Measurements from ENCODE around the gene GMEB2. TPM values are rescaled to one million over a fixed set of nuclear protein-coding genes. Genes with fewer than 3 reads are reported as not detected.
"Not testable (repeated sequence)": the region's sequence is repeated elsewhere in the genome, so short reads cannot be mapped to it uniquely, and the experiment has no call there.

The GMEB2 gene
- total and polyA plus RNA-seq, 7 experiments from 2014 or later: 11.0 to 30.2 (median 21.9) TPM

GRCh38 chr20:63641792-63642523 lies 15.1 kb upstream of the GMEB2 start:
- H3K27ac Mint-ChIP-seq: peak overlapping the region; percentile 66 to 98 (median 85)
- Histone ChIP-seq H3K27me3 (ENCODE audit: control insufficient read depth in 2 of 2, insufficient read depth in 2 of 2, low read length in 2 of 2) (no peaks in the 10 kb centered on the region), H3K9me3 (ENCODE audit: control insufficient read depth in 2 of 3, low read length in 3 of 3) (no peaks in the 10 kb centered on the region), H3K27ac (ENCODE audit: low read depth, low read length) (peak overlapping the region; percentile 90), H3K36me3 (ENCODE audit: control insufficient read depth in 2 of 3, insufficient read depth in 3 of 3, low read length in 3 of 3) (peaks cover 0 to 9% (median 0%) of the 10 kb centered on the region in 3 experiments), H3K4me3 (ENCODE audit: low read length) (peak overlapping the region; percentile 89), H3K4me1 (ENCODE audit: control insufficient read depth in 2 of 2, insufficient read depth in 2 of 2, low read length in 2 of 2) (peaks cover 23 to 25% of the 10 kb centered on the region in 2 donors)
- peaks cover 16 to 42% (median 29%) of the 10 kb centered on the region in 7 donors for H3K4me1 Mint-ChIP-seq
- peak overlapping the region; percentile 57 to 92 (median 76) for H3K4me3 Mint-ChIP-seq
- peak; percentile 94 to 98 (median 97) for DNase-seq
- intact Hi-C loops (cut with micrococcal nuclease): loop anchor here (1.0 kb wide), 7 partner anchors 11 to 154 kb away; partner anchors contain the start of genes RTEL1 (in 1 of the 2) and STMN3 (in 1 of the 2)
- ChIA-PET CTCF (interaction anchor here (0.5 to 2.4 kb wide), 13 partner anchors 10 to 466 kb away, joined by 3 to 13 read pairs (median 4); partner anchors contain the start of genes GMEB2, NPBWR2 and PTK6), POLR2A (interaction anchor here (0.7 to 10.8 kb wide), 21 partner anchors 10 to 338 kb away, joined by 3 to 552 read pairs (median 7); partner anchors contain the start of genes ARFRP1, GMEB2, HELZ2 and LIME1)
- peaks cover 0 to 9% (median 6%) of the 10 kb centered on the region in 5 donors for H3K36me3 Mint-ChIP-seq
- H3K27me3 Mint-ChIP-seq: peaks cover 0 to 2% (median 0%) of the 10 kb centered on the region in 5 donors
- peak; percentile 86 for ATAC-seq
- H3K9me3 Mint-ChIP-seq: no peaks in the 10 kb centered on the region

GRCh38 chr20:63641146-63641791 lies 14.4 kb upstream of the GMEB2 start:
- Histone ChIP-seq H3K27me3 (ENCODE audit: control insufficient read depth in 2 of 2, insufficient read depth in 2 of 2, low read length in 2 of 2) (no peaks in the 10 kb centered on the region), H3K27ac (ENCODE audit: low read depth, low read length) (peak overlapping the region; percentile 90), H3K4me3 (ENCODE audit: low read length) (peak overlapping the region; percentile 89), H3K4me1 (ENCODE audit: control insufficient read depth in 2 of 2, insufficient read depth in 2 of 2, low read length in 2 of 2) (peaks cover 27 to 29% of the 10 kb centered on the region in 2 donors), H3K9me3 (ENCODE audit: control insufficient read depth in 2 of 3, low read length in 3 of 3) (no peaks in the 10 kb centered on the region), H3K36me3 (ENCODE audit: control insufficient read depth in 2 of 3, insufficient read depth in 3 of 3, low read length in 3 of 3) (peaks cover 0 to 9% (median 0%) of the 10 kb centered on the region in 3 experiments)
- H3K4me3 Mint-ChIP-seq: peak overlapping the region; percentile 57 to 92 (median 76)
- ChIA-PET CTCF (interaction anchor here (0.5 to 2.4 kb wide), 14 partner anchors 9 to 466 kb away, joined by 3 to 13 read pairs (median 4); partner anchors contain the start of genes GMEB2, NPBWR2 and PTK6), POLR2A (interaction anchor here (0.7 to 10.8 kb wide), 21 partner anchors 10 to 339 kb away, joined by 3 to 552 read pairs (median 7); partner anchors contain the start of genes ARFRP1, GMEB2, HELZ2 and LIME1)
- peaks cover 16 to 46% (median 31%) of the 10 kb centered on the region in 7 donors for H3K4me1 Mint-ChIP-seq
- peaks cover 0 to 2% (median 0%) of the 10 kb centered on the region in 5 donors for H3K27me3 Mint-ChIP-seq
- H3K36me3 Mint-ChIP-seq: peaks cover 0 to 9% (median 6%) of the 10 kb centered on the region in 5 donors
- H3K9me3 Mint-ChIP-seq: no peaks in the 10 kb centered on the region
- DNase-seq: peak in 7 of 9 donors; percentile 53 to 68 (median 63)
- peak overlapping the region in 7 of 9 donors; percentile 78 to 98 (median 85) for H3K27ac Mint-ChIP-seq
- intact Hi-C loops (cut with micrococcal nuclease): no loop called here
- ATAC-seq: peak; percentile 38

GRCh38 chr20:63640686-63641085 lies 13.8 kb upstream of the GMEB2 start:
- peak overlapping the region; percentile 73 to 97 (median 93) for H3K4me3 Mint-ChIP-seq
- H3K4me3 ChIP-seq (ENCODE audit: low read length): peak overlapping the region; percentile 94
- DNase-seq: peak in 1 of 9 donors; percentile 35
- H3K9me3 ChIP-seq (ENCODE audit: control insufficient read depth in 2 of 3, low read length in 3 of 3); H3K27me3 Mint-ChIP-seq; H3K9me3 Mint-ChIP-seq; H3K36me3 ChIP-seq (ENCODE audit: control insufficient read depth in 2 of 3, insufficient read depth in 3 of 3, low read length in 3 of 3); H3K27me3 ChIP-seq (ENCODE audit: control insufficient read depth in 2 of 2, insufficient read depth in 2 of 2, low read length in 2 of 2); H3K36me3 Mint-ChIP-seq; ATAC-seq; intact Hi-C loops (cut with micrococcal nuclease): not testable (repeated sequence)
- peaks cover 27 to 31% of the 10 kb centered on the region in 2 donors for H3K4me1 ChIP-seq (ENCODE audit: control insufficient read depth in 2 of 2, insufficient read depth in 2 of 2, low read length in 2 of 2)
- peaks cover 19 to 46% (median 32%) of the 10 kb centered on the region in 7 donors for H3K4me1 Mint-ChIP-seq
- CTCF ChIA-PET: interaction anchor here (2.4 kb wide), 1 partner anchor 9 kb away, joined by 13 read pairs; no protein-coding TSS in a partner anchor
- POLR2A ChIA-PET: interaction anchor here (0.8 to 10.8 kb wide), 11 partner anchors 11 to 339 kb away, joined by 3 to 552 read pairs (median 13); partner anchors contain the start of genes GMEB2, LIME1, PPDPF and PRPF6
- H3K27ac ChIP-seq (ENCODE audit: low read depth, low read length): peak overlapping the region; percentile 78
- H3K27ac Mint-ChIP-seq: peak overlapping the region in 8 of 9 donors; percentile 75 to 100 (median 98)

GRCh38 chr20:63640086-63640485 lies 13.2 kb upstream of the GMEB2 start:
- ATAC-seq: no peak
- Mint-ChIP-seq H3K4me3 (peak overlapping the region; percentile 85 to 97 (median 94)), H3K36me3 (peaks cover 0 to 7% (median 5%) of the 10 kb centered on the region in 5 donors), H3K27me3 (peaks cover 0 to 2% (median 0%) of the 10 kb centered on the region in 5 donors), H3K4me1 (peaks cover 23 to 49% (median 37%) of the 10 kb centered on the region in 7 donors), H3K9me3 (no peaks in the 10 kb centered on the region), H3K27ac (peak overlapping the region; percentile 98 to 100 (median 100))
- H3K4me3 ChIP-seq (ENCODE audit: low read length): peak overlapping the region; percentile 94
- H3K27ac ChIP-seq (ENCODE audit: low read depth, low read length): peak overlapping the region; percentile 78
- ChIA-PET CTCF (no interaction called here), POLR2A (interaction anchor here (0.6 to 10.8 kb wide), 9 partner anchors 8 to 224 kb away, joined by 3 to 552 read pairs (median 5); partner anchors contain the start of genes GMEB2, LIME1, PPDPF and RTEL1)
- no peak for DNase-seq
- H3K9me3 ChIP-seq (ENCODE audit: control insufficient read depth in 2 of 3, low read length in 3 of 3): no peaks in the 10 kb centered on the region
- intact Hi-C loops (cut with micrococcal nuclease): no loop called here
- H3K36me3 ChIP-seq (ENCODE audit: control insufficient read depth in 2 of 3, insufficient read depth in 3 of 3, low read length in 3 of 3): peaks cover 0 to 9% (median 0%) of the 10 kb centered on the region in 3 experiments
- peaks cover 27 to 37% of the 10 kb centered on the region in 2 donors for H3K4me1 ChIP-seq (ENCODE audit: control insufficient read depth in 2 of 2, insufficient read depth in 2 of 2, low read length in 2 of 2)
- H3K27me3 ChIP-seq (ENCODE audit: control insufficient read depth in 2 of 2, insufficient read depth in 2 of 2, low read length in 2 of 2): no peaks in the 10 kb centered on the region

- Mint-ChIP-seq H3K4me1 (peaks cover 23 to 54% (median 43%) of the 10 kb centered on the region in 7 donors), H3K27me3 (no peaks in the 10 kb centered on the region), H3K36me3 (peaks cover 0 to 7% (median 5%) of the 10 kb centered on the region in 5 donors), H3K27ac (peak overlapping the region; percentile 98 to 100 (median 100)), H3K4me3 (peak overlapping the region; percentile 85 to 97 (median 94)), H3K9me3 (no peaks in the 10 kb centered on the region)
- Histone ChIP-seq H3K27ac (ENCODE audit: low read depth, low read length) (peak overlapping the region; percentile 78), H3K4me1 (ENCODE audit: control insufficient read depth in 2 of 2, insufficient read depth in 2 of 2, low read length in 2 of 2) (peaks cover 33 to 44% of the 10 kb centered on the region in 2 donors), H3K9me3 (ENCODE audit: control insufficient read depth in 2 of 3, low read length in 3 of 3) (no peaks in the 10 kb centered on the region), H3K4me3 (ENCODE audit: low read length) (peak overlapping the region; percentile 94), H3K27me3 (ENCODE audit: control insufficient read depth in 2 of 2, insufficient read depth in 2 of 2, low read length in 2 of 2) (no peaks in the 10 kb centered on the region), H3K36me3 (ENCODE audit: control insufficient read depth in 2 of 3, insufficient read depth in 3 of 3, low read length in 3 of 3) (peaks cover 0 to 9% (median 0%) of the 10 kb centered on the region in 3 experiments)
- CTCF ChIA-PET: no interaction called here
- ATAC-seq: peak; percentile 52
- DNase-seq: peak in 8 of 9 donors; percentile 65 to 88 (median 85)
- POLR2A ChIA-PET: interaction anchor here (0.6 to 10.8 kb wide), 12 partner anchors 9 to 438 kb away, joined by 3 to 552 read pairs (median 5); partner anchors contain the start of genes GMEB2, LIME1, PPDPF and RTEL1
- intact Hi-C loops (cut with micrococcal nuclease): loop anchor here (1.0 to 5.0 kb wide), 7 partner anchors 12 to 343 kb away; partner anchors contain the start of genes GMEB2 (in 2 of the 2), PPDPF (in 2 of the 2), LIME1 (in 1 of the 2) and PRPF6 (in 1 of the 2)
Measured at GRCh38 chr20:63639093-63639975, 12.4 kb upstream of the GMEB2 start.

Measured in naive thymus-derived CD4-positive, alpha-beta T cell (primary cell).